GM19328 (cell line): ENCODE data around the gene UBALD1.

Experiments
- ATAC-seq: cut with Tn5 transposase; IDR thresholded peaks from one replicate; pipeline ENCODE4 v1.9.1; 2021; ENCODE audit warnings: mild to moderate bottlenecking, moderate library complexity; ENCODE audit not compliant: unreplicated experiment

The UBALD1 gene

DNA sequence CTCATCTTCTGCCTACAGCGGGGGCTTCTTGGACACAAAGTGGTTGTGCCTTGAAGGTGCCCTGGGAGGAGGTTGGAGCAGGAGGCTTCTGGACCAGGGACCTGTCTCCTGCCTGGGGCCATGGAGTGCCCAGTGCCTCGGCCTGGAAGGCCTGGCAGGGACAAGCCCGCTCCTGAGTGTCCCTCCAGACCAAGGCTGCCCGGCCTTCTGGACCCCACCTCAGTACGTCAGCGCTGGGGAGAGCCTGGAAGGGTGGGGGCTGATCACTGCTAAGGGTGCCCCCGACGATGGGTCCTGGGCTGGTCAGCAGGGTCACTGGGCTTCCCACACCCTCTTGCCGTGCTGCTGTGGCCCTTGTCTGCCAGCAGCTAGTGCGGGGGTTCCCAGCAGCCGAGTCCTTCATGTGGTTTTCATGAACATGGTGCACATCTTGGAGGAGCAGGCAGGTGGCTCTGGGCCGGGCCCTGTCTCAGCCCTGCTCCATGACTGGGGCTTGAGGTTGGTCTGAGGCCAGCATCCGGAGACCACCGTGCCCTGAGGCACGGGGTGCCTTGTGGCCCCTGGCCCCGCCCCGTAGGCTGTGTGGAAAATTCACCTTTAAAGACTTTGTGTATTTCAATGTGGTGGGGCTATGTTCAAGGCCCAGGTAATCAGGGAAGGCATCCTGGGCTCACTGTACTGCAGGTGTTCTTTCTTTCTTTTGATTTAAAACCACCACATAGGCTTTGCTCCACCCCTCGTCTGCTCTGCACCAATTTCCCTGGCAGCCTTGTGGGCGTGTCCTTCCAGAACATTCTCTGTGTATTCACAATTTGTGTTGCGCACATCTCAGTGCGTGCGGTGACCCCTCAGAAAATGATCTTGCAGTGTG lies 32.3 kb upstream of the UBALD1 start:
- no peak for ATAC-seq

GRCh38 chr16:4641895-4642294 lies 27.2 kb upstream of the UBALD1 start:
- no peak for ATAC-seq

DNA sequence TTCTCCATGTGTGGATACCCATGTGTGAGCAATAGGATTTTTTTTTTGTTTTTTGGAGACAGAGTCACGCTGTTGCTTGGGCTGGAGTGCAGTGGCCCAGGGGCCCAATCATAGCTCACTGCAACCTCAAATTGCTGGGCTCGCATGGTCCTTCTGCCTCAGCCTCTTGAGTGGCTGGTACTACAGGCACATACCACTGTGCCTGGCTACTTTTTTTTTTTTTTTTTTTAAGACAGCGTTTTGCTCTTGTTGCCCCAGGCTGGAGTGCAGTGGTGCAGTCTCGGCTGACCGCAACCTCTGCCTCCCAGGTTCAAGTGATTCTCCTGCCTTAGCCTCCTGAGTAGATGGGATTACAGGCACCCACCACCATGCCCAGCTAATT lies 26.6 kb upstream of the UBALD1 start:
- ATAC-seq: no peak

GRCh38 chr16:4640572-4641305 lies 26.1 kb upstream of the UBALD1 start:
- ATAC-seq: no peak

GRCh38 chr16:4639899-4640509 lies 25.3 kb upstream of the UBALD1 start:
- ATAC-seq: no peak

DNA sequence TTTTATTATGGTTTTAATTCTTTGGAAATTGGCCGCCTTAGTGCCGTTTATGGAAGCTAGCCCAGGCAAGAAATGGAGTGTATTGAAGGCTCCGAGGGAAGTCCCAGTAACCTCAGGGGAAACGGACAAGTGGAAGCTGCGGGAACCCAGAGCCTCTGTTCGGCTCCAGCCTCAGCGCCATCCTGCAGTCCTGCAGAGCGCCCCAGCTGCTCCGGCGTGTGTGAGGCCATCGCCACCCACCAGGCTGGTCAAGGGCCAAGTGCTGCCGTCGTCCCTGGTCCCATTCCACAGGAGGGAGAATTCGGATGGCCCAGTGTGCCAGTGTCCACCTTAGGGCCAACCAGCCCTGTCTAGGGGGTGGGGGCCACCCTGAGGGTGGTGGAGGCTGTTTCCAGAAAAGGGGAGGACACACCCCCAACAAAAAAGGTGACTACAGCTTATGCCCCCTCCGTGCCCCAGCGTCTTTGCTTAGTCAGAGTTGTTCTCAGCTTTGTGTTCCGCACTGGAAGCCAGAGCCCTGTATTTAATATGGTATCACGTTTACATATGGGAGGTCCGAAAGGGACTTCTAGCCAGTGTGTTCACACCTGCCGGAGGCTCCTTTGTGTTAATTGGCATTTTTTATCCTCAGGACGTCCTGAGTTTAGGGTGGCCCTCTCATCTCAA lies 22.9 kb upstream of the UBALD1 start:
- ATAC-seq: no peak

DNA sequence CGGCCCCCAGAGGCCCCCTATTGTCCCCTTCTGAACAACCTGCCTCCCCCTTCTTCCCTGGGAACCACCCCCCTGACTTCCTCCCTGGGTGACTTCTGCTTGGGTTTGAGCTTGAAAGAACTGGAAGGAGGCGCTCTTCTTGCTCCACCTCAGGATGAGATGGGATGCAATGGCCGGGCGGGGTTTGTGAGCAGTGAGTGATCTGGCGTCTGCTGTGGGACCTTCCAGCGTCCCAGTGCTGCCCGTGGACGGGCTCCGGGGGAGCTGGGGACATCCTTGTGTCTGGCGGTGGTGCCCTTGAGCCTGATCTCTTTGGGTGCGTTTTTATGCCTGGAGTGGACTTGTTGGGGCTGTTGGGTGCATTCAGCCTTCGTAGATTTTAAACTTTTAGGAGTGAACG lies 21.5 kb upstream of the UBALD1 start:
- no peak for ATAC-seq

DNA sequence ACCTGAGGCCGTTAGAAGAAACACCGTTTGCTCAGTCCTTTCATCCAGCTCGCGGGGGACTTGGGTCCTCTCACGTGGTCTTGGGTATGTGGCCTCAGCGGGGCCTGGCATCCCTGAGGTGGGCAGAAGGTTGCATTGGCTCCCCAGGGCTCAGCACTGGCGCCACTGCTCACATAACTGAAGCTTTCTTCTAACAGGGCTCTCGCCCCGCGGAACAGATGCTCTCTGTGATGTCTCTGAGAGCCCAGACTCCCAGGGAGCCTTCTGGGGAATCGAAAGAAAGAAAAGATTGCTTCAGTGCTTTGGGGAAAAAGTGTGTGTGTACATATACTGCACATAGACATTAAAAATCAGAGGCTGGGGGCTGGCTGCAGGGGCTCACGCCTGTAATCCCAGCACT lies 20.1 kb upstream of the UBALD1 start:
- ATAC-seq: no peak

DNA sequence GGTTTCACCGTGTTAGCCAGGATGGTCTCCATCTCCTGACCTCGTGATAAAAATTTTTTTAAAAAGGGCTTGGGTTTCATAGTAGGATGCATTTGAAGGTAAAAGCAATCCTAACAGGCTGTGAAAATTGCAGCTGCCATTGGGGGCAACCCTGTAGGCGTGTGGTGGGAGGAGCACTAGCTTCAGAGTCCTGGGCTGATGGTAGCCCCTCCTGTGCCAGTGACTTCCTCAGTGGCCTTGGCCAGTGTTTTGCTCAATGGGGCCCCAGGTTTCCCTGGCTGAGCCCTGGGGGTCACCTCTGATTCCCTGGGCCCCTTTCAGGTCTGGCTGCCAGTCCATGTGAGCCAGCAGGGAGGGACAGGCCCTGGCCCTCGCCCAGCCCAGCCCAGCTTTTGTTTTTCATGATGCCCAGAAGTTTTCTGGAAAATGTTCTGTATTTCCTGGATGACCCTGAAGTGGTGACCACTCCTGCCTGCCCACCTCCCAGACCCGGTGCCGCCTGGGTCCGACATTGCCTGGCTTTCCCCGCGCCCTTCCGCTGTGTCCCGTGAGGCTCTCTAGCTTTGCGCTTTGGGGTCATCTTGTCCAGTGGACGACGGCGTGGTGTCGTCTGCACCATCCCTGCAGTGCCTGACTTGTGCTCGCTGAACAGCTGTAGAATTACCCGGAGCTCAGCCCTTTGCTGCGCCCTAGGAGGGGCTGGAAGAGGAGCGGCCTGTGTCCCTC lies 19.4 kb upstream of the UBALD1 start:
- ATAC-seq: no peak

DNA sequence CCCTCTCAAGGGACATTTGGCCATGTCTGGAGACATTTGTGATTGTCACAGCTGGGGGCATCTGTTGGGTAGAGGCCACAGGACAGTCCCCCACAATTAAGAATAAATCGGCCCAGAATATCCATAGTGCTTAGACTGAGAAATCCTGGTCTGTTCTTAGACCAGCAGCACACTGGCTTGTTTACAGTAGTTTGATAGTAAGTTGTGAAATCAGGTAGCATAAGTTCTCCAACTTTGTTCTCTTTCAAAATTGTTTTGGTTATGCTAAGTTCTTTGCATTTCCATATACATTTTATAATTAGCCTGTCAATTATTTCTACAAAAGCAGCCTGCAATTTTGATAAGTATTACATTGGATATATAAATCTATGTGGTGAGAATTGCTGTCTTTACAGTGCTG lies 16.8 kb upstream of the UBALD1 start:
- no peak for ATAC-seq

DNA sequence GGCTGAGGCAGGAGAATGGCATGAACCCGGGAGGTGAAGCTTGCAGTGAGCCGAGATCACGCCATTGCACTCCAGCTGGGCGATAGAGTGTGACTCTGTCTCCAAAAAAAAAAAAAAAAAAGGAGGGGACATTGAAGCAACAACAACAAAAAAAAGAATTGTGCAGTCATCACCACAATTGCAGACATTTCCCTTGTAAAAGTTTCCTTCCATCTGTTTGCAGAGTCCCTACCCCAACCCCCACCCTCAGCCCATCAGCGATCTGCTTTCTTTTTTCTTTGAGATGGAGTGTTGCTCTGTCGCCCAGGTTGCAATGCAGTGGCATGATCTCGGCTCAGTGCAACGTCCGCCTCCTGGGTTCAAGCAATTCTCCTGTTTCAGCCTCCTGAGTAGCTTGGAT lies 13.6 kb upstream of the UBALD1 start:
- ATAC-seq: no peak

DNA sequence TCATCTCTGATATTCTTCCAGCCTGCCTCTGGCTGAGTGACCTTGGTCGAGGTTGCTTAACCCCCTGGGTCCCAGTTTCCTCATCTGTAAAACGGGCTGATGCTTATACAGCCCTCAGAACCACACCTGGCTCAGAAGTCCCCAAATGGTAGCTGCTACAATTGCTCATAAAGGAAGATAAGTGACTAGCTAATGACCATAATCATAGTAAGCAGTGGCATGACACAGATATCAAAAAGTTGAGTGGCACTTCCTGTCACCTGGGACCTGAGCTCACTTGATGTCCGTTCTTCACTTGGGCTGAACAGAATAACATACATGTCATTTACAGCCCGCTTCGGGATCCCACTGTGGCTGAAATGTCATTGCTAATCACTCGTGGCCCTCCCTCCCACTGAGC lies 11.7 kb upstream of the UBALD1 start:
- no peak for ATAC-seq

DNA sequence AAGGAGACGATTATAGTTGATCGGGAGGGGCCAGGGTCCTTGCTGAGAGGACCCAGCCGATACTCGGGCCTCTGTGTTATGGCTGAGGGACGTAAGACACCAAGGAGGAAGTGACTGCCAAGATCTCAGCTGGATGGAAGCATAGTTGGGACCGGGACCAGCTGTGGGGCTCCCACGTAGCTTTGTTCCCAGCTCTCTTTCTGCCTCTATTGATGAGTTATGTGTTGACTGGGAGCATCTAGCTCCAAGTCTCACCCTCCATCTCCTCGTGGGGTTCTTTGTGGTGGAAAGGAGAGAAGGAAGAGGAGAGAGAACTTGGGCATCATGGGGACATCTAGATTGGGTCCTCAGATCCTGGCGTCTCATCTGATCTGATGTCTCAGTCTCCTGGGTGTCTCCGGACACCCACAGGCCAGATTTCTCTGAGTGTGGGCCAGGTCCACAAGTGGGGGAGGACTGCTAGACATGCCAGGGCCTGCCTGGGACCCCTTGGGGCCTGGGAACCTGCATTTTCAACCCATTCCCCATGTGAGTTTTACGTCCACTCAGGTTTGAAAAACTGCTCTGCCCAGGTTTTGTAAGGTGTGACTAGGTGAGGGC lies 11.0 kb upstream of the UBALD1 start:
- no peak for ATAC-seq

- ATAC-seq: peak; percentile 42
These were observed 10.3 kb upstream of the UBALD1 start for GRCh38 chr16:4624827-4625559.

- ATAC-seq: peak; percentile 62
These were observed 9.5 kb upstream of the UBALD1 start, which contains the start of gene MGRN1 for GRCh38 chr16:4624015-4624826. Gene MGRN1 (plus strand): TSS chr16:4624826. CDS start chr16:4624961, 135 bp downstream.

DNA sequence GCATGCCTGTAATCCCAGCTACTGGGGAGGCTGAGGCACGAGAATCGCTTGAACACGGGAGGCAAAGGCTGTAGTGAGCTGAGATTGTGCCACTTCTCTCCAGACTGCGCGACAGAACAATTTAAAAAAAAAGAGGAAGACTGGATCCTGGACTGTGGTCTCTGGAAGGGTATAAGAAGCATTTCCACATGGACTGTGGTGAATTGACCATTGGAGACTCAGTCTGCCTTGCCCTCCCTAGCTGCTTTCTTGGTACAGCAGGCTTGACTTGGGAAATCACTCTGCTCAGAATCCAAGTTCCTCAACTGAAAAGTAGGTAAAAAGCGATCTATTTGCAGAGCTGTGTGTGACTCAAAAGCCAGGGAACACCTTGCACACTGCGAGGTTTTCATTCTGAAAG lies 8.9 kb upstream of the UBALD1 start:
- no peak for ATAC-seq

GRCh38 chr16:4618645-4619418 lies 4.1 kb upstream of the UBALD1 start:
- ATAC-seq: no peak

- ATAC-seq: no peak
These were observed 3.2 kb upstream of the UBALD1 start for GRCh38 chr16:4617880-4618279.
